Hepatocyte (in vitro differentiated cells): ENCODE data around the gene PPFIA2. TPM values are rescaled to one million over a fixed set of nuclear protein-coding genes. Genes with fewer than 3 reads are reported as not detected.

Experiments
- DNase-seq: peaks from one replicate; pipeline ENCODE4 v3.0.0-alpha.2; 2016; ENCODE audit warnings: low spot score
- H2AFZ ChIP-seq: fragments of 200-600 bp; sonication (generic); 2 replicates; pipeline ENCODE4 v1.6.0; 2016; ENCODE audit warnings: antibody characterized with exemption, mild to moderate bottlenecking
- H3K27ac ChIP-seq: fragments of 200-600 bp; sonication (generic); 2 replicates; pipeline ENCODE4 v1.5.1; 2016; ENCODE audit warnings: mild to moderate bottlenecking
- H3K27me3 ChIP-seq: fragments of 200-600 bp; sonication (generic); 2 replicates; pipeline ENCODE4 v1.6.1; 2016
- H3K36me3 ChIP-seq: fragments of 200-600 bp; sonication (generic); replicated peaks from 2 replicates; pipeline ENCODE4 v1.5.1; 2016; ENCODE audit warnings: low read depth; ENCODE audit not compliant: insufficient read depth
- H3K4me1 ChIP-seq: fragments of 200-600 bp; sonication (generic); 2 replicates; pipeline ENCODE4 v1.5.1; 2016; ENCODE audit warnings: mild to moderate bottlenecking, moderate library complexity; ENCODE audit not compliant: insufficient read depth
- H3K4me2 ChIP-seq: fragments of 200-600 bp; sonication (generic); 2 replicates; pipeline ENCODE4 v1.6.0; 2016
- H3K4me3 ChIP-seq: fragments of 200-600 bp; sonication (generic); 2 replicates; pipeline ENCODE4 v1.5.1; 2016; ENCODE audit warnings: mild to moderate bottlenecking
- H3K79me2 ChIP-seq: fragments of 200-600 bp; sonication (generic); 2 replicates; pipeline ENCODE4 v1.6.0; 2017; ENCODE audit warnings: mild to moderate bottlenecking
- H3K9me2 ChIP-seq: fragments of 200-600 bp; sonication (generic); replicated peaks from 2 replicates; pipeline ENCODE4 v1.6.0; 2017; ENCODE audit warnings: mild to moderate bottlenecking; ENCODE audit not compliant: insufficient read depth
- H3K9me3 ChIP-seq: fragments of 200-600 bp; sonication (generic); 2 replicates; pipeline ENCODE4 v1.5.1; 2016; ENCODE audit warnings: low read depth, mild to moderate bottlenecking
- H4K20me1 ChIP-seq: fragments of 200-600 bp; sonication (generic); 2 replicates; pipeline ENCODE4 v1.6.0; 2016; ENCODE audit warnings: mild to moderate bottlenecking; ENCODE audit not compliant: insufficient read depth, poor library complexity, severe bottlenecking
- EZH2 ChIP-seq: fragments of 200-600 bp; sonication (generic); IDR thresholded peaks from 2 replicates; pipeline ENCODE4 v1.6.1; 2016; ENCODE audit warnings: antibody characterized with exemption, mild to moderate bottlenecking, borderline replicate concordance
- EZH2phosphoT487 ChIP-seq: fragments of 200-600 bp; sonication (generic); IDR thresholded peaks from one replicate; pipeline ENCODE4 v1.6.1; 2018; ENCODE audit warnings: antibody characterized with exemption, mild to moderate bottlenecking, low read depth, moderate library complexity; ENCODE audit not compliant: unreplicated experiment, severe bottlenecking
- WGBS: methylation state at CpG from one replicate; pipeline ENCODE4 v1.1.6; 2016; ENCODE audit warnings: low lambda C conversion rate; ENCODE audit errors: missing lambda C conversion rate; 5-methylcytosine and 5-hydroxymethylcytosine counted together
- polyA plus RNA-seq: library from polyadenylated mRNA; unstranded; fragments of >200 nt; fragmentation: Nextera tagmentation; extraction: Ambion mirVana; gene quantifications from 2 replicates; pipeline ENCODE4 v1.2.1, GENCODE V29; 2016
- total RNA-seq: library from RNA; depleted of rRNA; stranded (reverse); fragments of >200 nt; gene quantifications from 2 replicates; pipeline ENCODE4 v1.2.3, GENCODE V29; 2014
- TF ChIP-seq, protein P1 (sequence below): fragments of 200-600 bp; sonication (generic); IDR thresholded peaks from 2 replicates; pipeline ENCODE4 v1.5.1; 2016; ENCODE audit warnings: antibody characterized with exemption, mild to moderate bottlenecking; ENCODE audit not compliant: poor library complexity

PPFIA2 gene
- total and polyA plus RNA-seq, 2 experiments from 2014 or later, result 1.2 TPM; not detected in 1

- 54% methylated on average over 2 of the region's 2 CpGs for WGBS
- no peak for DNase-seq
- Histone ChIP-seq H4K20me1 (no peaks in the 10 kb centered on the region), H2AFZ (no peak overlapping the region), H3K4me2 (no peak overlapping the region), H3K4me1 (no peaks in the 10 kb centered on the region), H3K36me3 (no peaks in the 10 kb centered on the region), H3K27ac (no peak overlapping the region), H3K79me2 (no peaks in the 10 kb centered on the region), H3K9me3 (no peaks in the 10 kb centered on the region), H3K4me3 (no peak overlapping the region), H3K27me3 (no peaks in the 10 kb centered on the region), H3K9me2 (no peaks in the 10 kb centered on the region)
- TF ChIP-seq EZH2 (no peak), EZH2phosphoT487 (no peak)
- TF ChIP-seq, protein P1, sequence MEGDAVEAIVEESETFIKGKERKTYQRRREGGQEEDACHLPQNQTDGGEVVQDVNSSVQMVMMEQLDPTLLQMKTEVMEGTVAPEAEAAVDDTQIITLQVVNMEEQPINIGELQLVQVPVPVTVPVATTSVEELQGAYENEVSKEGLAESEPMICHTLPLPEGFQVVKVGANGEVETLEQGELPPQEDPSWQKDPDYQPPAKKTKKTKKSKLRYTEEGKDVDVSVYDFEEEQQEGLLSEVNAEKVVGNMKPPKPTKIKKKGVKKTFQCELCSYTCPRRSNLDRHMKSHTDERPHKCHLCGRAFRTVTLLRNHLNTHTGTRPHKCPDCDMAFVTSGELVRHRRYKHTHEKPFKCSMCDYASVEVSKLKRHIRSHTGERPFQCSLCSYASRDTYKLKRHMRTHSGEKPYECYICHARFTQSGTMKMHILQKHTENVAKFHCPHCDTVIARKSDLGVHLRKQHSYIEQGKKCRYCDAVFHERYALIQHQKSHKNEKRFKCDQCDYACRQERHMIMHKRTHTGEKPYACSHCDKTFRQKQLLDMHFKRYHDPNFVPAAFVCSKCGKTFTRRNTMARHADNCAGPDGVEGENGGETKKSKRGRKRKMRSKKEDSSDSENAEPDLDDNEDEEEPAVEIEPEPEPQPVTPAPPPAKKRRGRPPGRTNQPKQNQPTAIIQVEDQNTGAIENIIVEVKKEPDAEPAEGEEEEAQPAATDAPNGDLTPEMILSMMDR, result no peak
These were observed 141.2 kb downstream of the PPFIA2 start for GRCh38 chr12:81617915-81618314.

DNA sequence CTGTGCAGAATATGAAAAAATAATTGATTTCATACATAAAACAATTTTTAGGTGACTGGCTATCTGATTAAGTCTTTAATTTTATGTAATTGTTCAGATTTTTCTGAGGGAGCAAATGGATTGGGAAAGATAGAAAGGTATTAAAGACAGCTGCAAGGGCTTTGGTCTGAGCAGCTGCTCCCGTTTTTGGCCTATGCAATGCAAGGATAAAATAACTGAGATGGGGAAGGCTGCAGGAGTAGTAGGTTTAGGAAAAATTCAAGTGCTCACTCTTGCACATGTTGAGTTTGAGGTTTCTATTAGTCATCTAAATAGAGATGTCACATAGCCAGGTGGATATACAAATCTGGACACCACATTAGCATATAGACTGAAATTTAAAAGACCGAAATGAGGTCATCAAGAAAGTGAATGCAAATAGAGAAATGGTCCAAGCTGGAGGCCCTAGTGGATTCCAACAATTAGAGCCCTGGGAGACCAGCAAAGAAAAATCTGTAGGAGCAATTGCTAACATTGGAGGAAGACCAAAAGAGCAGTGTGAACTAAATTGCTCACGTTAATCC lies 144.0 kb downstream of the PPFIA2 start:
- no peaks in the 10 kb centered on the region for H3K27me3 ChIP-seq
- no peak overlapping the region for H3K4me2 ChIP-seq
- no peak overlapping the region for H3K4me3 ChIP-seq
- WGBS, result 79% methylated on average over 3 of the region's 3 CpGs
- no peak for TF ChIP-seq EZH2phosphoT487
- no peak for TF ChIP-seq EZH2
- TF ChIP-seq, protein P1, result no peak
- H4K20me1 ChIP-seq, result no peaks in the 10 kb centered on the region
- no peaks in the 10 kb centered on the region for H3K4me1 ChIP-seq
- H2AFZ ChIP-seq, result no peak overlapping the region
- no peak for DNase-seq
- no peaks in the 10 kb centered on the region for H3K9me2 ChIP-seq
- no peaks in the 10 kb centered on the region for H3K36me3 ChIP-seq
- H3K9me3 ChIP-seq, result no peaks in the 10 kb centered on the region
- no peak overlapping the region for H3K27ac ChIP-seq
- H3K79me2 ChIP-seq, result no peaks in the 10 kb centered on the region

DNA sequence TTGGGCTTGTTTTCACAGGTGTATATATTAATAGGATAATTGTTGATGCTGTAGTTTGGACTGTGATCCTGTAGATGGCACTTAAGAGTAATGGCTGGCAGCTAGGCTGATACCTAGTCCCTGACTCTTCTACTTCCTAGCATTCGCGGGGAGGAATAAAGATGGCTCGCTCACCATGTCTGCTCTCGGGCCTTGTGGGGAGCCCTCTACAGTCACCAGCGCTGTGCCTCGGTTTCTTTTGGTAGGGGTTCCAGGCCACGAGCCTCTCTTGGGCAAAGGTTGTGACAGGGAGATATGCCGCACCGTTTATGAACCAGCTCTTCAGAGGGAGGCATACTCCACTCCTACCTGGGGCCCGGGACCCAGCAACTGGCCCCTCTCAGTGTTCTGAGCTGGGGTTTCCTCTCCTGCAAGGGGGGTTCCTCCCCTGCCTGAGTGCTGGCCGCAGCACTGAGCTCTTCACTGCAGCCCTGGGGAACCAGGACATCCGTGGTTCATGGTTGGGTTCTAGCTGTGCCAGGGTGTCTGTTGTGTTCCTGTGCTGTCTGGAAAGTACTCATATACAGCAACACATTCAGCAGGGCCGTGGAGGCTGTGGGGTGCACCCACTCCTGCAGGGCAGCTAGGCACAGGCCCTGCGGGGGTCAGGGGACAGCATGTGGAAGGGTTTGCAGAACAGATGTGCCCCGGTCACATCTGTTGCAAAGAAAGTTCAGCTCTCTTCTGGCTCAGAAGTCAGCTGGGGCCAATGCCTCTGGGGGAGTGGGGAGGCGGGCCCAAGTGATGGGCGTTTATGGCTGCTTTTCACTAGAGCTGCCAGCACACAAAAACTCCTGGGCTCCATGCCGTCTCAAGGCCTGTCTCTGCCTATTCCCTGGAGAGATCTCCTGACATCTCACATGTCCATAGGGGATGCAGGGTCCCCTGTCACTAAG lies 147.9 kb downstream of the PPFIA2 start:
- DNase-seq, result peak; percentile 23
- no peaks in the 10 kb centered on the region for H3K9me3 ChIP-seq
- H3K36me3 ChIP-seq, result no peaks in the 10 kb centered on the region
- TF ChIP-seq EZH2 (no peak), EZH2phosphoT487 (no peak)
- TF ChIP-seq, protein P1, result peak; percentile 22
- no peak overlapping the region for H2AFZ ChIP-seq
- H3K4me3 ChIP-seq, result no peak overlapping the region
- no peaks in the 10 kb centered on the region for H3K79me2 ChIP-seq
- no peak overlapping the region for H3K4me2 ChIP-seq
- no peak overlapping the region for H3K27ac ChIP-seq
- H4K20me1 ChIP-seq, result no peaks in the 10 kb centered on the region
- 82% methylated on average over 18 of the region's 18 CpGs for WGBS
- no peaks in the 10 kb centered on the region for H3K9me2 ChIP-seq
- H3K27me3 ChIP-seq, result no peaks in the 10 kb centered on the region
- no peaks in the 10 kb centered on the region for H3K4me1 ChIP-seq
